Measurements from ENCODE around the gene RAET1E. TPM values are rescaled to one million over a fixed set of nuclear protein-coding genes. Genes with fewer than 3 reads are reported as not detected.
"Not testable (repeated sequence)": the region's sequence is repeated elsewhere in the genome, so short reads cannot be mapped to it uniquely, and the experiment has no call there.

RAET1E gene
- total RNA-seq, 1 donor from 2014 or later = not detected

DNA sequence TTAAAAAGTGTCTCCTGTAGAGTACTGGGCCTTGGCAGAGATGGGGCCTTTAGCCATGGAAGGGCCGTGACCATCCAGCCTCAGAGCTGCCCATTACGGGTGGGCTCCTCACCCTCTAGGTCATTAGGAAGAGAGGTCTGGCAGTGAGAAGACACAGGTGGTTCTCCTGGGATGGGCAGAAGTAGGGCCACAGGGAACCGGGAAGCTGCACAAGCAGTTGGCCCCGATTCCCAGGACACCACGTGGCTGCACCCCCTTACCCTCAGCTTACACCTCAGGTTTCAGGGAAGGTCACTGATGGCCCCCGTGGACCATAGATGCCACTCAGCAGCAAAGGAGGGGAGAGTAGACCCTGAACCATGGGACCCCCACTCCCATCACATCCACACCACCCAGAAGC, 23.4 kb upstream of the RAET1E start:
- no peak overlapping the region for H3K27ac Mint-ChIP-seq
- no peaks in the 10 kb centered on the region for H3K9me3 Mint-ChIP-seq (ENCODE audit: low read depth)
- H3K4me1 Mint-ChIP-seq (ENCODE audit: low read depth) = peaks cover 7% of the 10 kb centered on the region
- H3K27me3 Mint-ChIP-seq = peaks cover 95% of the 10 kb centered on the region
- TF ChIP-seq, protein P1, sequence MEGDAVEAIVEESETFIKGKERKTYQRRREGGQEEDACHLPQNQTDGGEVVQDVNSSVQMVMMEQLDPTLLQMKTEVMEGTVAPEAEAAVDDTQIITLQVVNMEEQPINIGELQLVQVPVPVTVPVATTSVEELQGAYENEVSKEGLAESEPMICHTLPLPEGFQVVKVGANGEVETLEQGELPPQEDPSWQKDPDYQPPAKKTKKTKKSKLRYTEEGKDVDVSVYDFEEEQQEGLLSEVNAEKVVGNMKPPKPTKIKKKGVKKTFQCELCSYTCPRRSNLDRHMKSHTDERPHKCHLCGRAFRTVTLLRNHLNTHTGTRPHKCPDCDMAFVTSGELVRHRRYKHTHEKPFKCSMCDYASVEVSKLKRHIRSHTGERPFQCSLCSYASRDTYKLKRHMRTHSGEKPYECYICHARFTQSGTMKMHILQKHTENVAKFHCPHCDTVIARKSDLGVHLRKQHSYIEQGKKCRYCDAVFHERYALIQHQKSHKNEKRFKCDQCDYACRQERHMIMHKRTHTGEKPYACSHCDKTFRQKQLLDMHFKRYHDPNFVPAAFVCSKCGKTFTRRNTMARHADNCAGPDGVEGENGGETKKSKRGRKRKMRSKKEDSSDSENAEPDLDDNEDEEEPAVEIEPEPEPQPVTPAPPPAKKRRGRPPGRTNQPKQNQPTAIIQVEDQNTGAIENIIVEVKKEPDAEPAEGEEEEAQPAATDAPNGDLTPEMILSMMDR (IDR thresholded peaks at IDR 0.05; ENCODE audit: unreplicated experiment) = no peak
- H3K36me3 Mint-ChIP-seq (ENCODE audit: insufficient read depth) = no peaks in the 10 kb centered on the region
- no peak for DNase-seq (ENCODE audit: low spot score, unreplicated experiment)
- no peak overlapping the region for H3K4me3 Mint-ChIP-seq (ENCODE audit: low read depth)

DNA sequence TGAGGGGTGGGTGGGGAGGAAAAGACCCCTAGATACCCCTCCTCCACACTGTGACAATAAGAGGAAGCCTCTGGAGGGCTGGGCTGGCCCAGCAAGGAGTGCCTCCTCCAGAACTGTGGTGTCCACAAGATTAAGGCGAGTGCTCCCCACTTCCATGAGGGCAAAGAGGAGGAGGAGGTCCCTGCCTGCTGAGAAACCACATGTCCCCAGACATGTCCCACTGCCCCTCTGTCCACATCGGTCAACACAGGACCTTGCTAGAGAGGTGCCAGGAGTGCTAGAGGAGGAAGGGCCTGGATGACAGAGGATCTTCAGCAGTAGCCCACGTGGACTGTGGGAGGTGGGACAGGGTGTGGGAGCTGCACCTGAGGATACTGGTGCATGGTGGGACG, 21.9 kb upstream of the RAET1E start:
- no peak overlapping the region for H3K4me3 Mint-ChIP-seq (ENCODE audit: low read depth)
- no peaks in the 10 kb centered on the region for H3K36me3 Mint-ChIP-seq (ENCODE audit: insufficient read depth)
- TF ChIP-seq, protein P1 (IDR thresholded peaks at IDR 0.05; ENCODE audit: unreplicated experiment) = no peak
- no peaks in the 10 kb centered on the region for H3K9me3 Mint-ChIP-seq (ENCODE audit: low read depth)
- DNase-seq (ENCODE audit: low spot score, unreplicated experiment) = no peak
- H3K27me3 Mint-ChIP-seq = peaks cover 87% of the 10 kb centered on the region
- peaks cover 6% of the 10 kb centered on the region for H3K4me1 Mint-ChIP-seq (ENCODE audit: low read depth)
- H3K27ac Mint-ChIP-seq = no peak overlapping the region

DNA sequence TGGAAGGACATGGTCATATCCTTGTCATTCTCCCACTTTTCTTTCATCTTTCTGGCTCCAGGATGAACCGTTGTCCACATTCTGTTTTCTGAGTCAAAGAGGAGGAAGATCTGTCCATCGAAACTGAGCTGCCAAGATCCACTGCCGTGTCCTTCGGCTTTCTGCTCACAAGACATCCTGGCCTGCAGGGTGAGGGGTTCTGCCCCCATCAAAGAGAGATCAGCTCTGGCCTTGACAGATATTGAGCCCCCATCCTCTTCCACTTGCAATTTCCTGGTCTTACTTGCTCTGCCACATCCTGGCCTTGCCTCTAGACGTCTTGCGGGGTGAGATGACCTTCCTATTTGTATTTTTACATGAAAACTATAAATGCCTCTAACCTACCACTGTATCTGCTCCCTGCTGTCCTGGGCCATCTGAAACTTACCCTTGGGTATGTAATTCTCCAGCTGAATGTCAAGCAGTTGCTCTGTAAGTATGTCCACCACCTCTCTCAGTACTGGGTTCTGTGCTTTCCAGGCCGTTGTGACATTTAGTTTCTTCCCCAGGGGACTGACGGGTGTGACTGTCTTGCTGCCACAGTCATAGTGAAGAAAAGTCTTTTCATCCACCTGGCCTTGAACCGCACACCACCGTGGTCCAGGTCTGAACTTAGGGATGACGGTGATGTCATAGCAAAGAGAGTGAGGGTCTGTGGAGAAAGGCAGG, 21.4 kb upstream of the RAET1E start:
- not testable (repeated sequence) for H3K4me1 Mint-ChIP-seq (ENCODE audit: low read depth); H3K36me3 Mint-ChIP-seq (ENCODE audit: insufficient read depth); DNase-seq (ENCODE audit: low spot score, unreplicated experiment); H3K9me3 Mint-ChIP-seq (ENCODE audit: low read depth); H3K27ac Mint-ChIP-seq; H3K4me3 Mint-ChIP-seq (ENCODE audit: low read depth)
- peaks cover 86% of the 10 kb centered on the region for H3K27me3 Mint-ChIP-seq

DNA sequence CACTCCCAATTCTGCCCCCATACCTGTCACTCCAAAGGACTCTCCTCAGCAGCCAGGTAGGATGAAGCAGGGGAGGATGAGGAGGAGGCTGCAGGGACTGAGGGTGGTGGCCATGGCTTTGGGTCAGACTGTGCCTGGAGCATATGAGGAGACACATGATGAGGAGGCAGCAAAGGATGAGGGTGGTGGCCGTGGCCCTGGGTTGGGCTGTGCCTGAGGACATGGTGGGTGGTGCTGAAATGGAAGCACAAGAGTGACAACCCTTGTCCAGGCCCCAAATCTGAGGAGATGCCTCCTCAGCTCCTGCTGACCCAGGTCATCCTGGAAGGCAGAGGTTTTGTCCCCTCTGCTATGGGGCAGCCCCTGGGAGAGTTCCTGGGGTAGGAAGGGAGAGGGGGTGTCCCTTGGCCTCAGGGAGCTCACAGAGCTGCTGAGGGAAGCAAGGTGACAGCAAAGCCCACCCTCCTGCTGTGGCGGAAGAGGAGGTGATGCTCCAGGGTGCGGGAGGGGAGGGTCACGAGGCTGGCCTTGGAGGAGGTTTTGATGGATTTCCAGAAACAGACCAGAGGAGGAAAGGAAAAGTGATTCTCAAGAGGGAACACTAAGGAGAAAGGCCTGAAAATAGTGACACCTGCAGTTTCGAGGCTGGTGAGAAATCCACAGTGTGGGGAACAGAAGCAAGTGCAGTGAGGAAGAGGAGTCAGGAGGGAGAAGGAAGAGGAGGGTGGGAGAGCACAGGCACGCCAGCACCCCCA, 20.4 kb upstream of the RAET1E start:
- H3K9me3 Mint-ChIP-seq (ENCODE audit: low read depth) = no peaks in the 10 kb centered on the region
- H3K27me3 Mint-ChIP-seq = peaks cover 86% of the 10 kb centered on the region
- DNase-seq (ENCODE audit: low spot score, unreplicated experiment) = no peak
- TF ChIP-seq, protein P1 (IDR thresholded peaks at IDR 0.05; ENCODE audit: unreplicated experiment) = no peak
- no peaks in the 10 kb centered on the region for H3K36me3 Mint-ChIP-seq (ENCODE audit: insufficient read depth)
- H3K27ac Mint-ChIP-seq = no peak overlapping the region
- no peak overlapping the region for H3K4me3 Mint-ChIP-seq (ENCODE audit: low read depth)
- peaks cover 6% of the 10 kb centered on the region for H3K4me1 Mint-ChIP-seq (ENCODE audit: low read depth)

DNA sequence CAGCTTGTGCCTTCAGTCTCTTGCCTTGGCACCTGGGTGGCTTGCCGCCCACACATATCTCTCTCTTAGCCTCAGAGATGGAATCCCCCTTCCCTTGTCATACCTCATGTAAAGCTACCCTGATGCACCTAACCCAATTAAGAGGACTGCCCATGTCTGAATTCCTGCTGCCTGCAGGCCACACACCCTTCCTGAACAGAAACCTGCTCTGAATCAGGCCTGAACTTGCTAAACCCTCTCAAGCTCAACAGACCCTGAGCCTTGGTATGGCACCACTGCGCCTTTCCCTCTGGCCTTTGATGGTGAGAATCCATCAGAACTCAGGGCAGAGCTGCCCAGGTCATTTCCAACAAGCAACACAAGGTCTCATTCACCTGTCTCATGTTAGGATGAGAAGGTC, 19.8 kb upstream of the RAET1E start:
- no peak overlapping the region for H3K4me3 Mint-ChIP-seq (ENCODE audit: low read depth)
- peaks cover 86% of the 10 kb centered on the region for H3K27me3 Mint-ChIP-seq
- H3K9me3 Mint-ChIP-seq (ENCODE audit: low read depth) = no peaks in the 10 kb centered on the region
- H3K27ac Mint-ChIP-seq = no peak overlapping the region
- DNase-seq (ENCODE audit: low spot score, unreplicated experiment) = no peak
- TF ChIP-seq, protein P1 (IDR thresholded peaks at IDR 0.05; ENCODE audit: unreplicated experiment) = no peak
- no peaks in the 10 kb centered on the region for H3K36me3 Mint-ChIP-seq (ENCODE audit: insufficient read depth)
- peaks cover 1% of the 10 kb centered on the region for H3K4me1 Mint-ChIP-seq (ENCODE audit: low read depth)

Data from progenitor cell of endocrine pancreas (in vitro differentiated cells).